Keratinocyte (primary cell): ENCODE measurements around the gene CLNK.
A peak's percentile ranks its signal among the peaks of the same experiment; 100 is the strongest.

Source experiments
- CTCF ChIP-seq, 3 experiments: IDR thresholded peaks in 1 of 3; conservative IDR thresholded peaks in 1 of 3; optimal IDR thresholded peaks in 1 of 3; 2 replicates in 2 of 3; 3 replicates in 1 of 3; pipeline versions ENCODE3 to v1.5.1; 2011; ENCODE audit warnings: low read length in 3 of 3, mild to moderate bottlenecking in 3 of 3, moderate library complexity in 2 of 3, control low read depth in 1 of 3, inconsistent platforms in 1 of 3; ENCODE audit not compliant: insufficient read depth in 2 of 3; ENCODE audit errors: extremely low read depth in 1 of 3
- EZH2 ChIP-seq: IDR thresholded peaks from one replicate; pipeline ENCODE4 v1.6.1; 2012; ENCODE audit warnings: inconsistent platforms, mild to moderate bottlenecking, low read length, moderate library complexity

GRCh38 chr4:10593130-10593529 lies 91.4 kb downstream of the CLNK start:
- peak in 2 of 3 experiments; percentile 8 to 21 for TF ChIP-seq CTCF (optimal IDR thresholded peaks at IDR 0.05 in 1 of 3, IDR thresholded peaks at IDR 0.05 in 1 of 3, conservative IDR thresholded peaks at IDR 0.05 in 1 of 3; ENCODE audit: extremely low read depth in 1 of 3, insufficient read depth in 2 of 3, low read length in 3 of 3)
- no peak for TF ChIP-seq EZH2
